Adipocyte (in vitro differentiated cells): ENCODE results near the gene KMT5C.

ENCODE experiments used
- DNase-seq: peaks from one replicate; pipeline ENCODE4 v3.0.0-alpha.2; 2015; ENCODE audit warnings: low read depth
- H3K27me3 ChIP-seq: replicated peaks from 2 replicates; pipeline ENCODE4 v1.7.0; 2013; ENCODE audit warnings: mild to moderate bottlenecking, low read length, moderate library complexity; ENCODE audit not compliant: control insufficient read depth, insufficient read depth
- H3K36me3 ChIP-seq: 2 replicates; pipeline ENCODE4 v1.7.0; 2013; ENCODE audit warnings: low read length, mild to moderate bottlenecking, moderate library complexity; ENCODE audit not compliant: control insufficient read depth, insufficient read depth, severe bottlenecking
- H3K4me1 ChIP-seq: 2 replicates; pipeline ENCODE4 v1.7.0; 2013; ENCODE audit warnings: mild to moderate bottlenecking, low read length, moderate library complexity; ENCODE audit not compliant: control insufficient read depth, insufficient read depth
- H3K4me3 ChIP-seq: 2 replicates; pipeline ENCODE4 v1.7.0; 2013; ENCODE audit warnings: mild to moderate bottlenecking, low read length, moderate library complexity
- H3K9ac ChIP-seq: 2 replicates; pipeline ENCODE4 v1.7.0; 2013; ENCODE audit warnings: mild to moderate bottlenecking, low read length, moderate library complexity
- H3K9me3 ChIP-seq: 2 replicates; pipeline ENCODE4 v1.7.0; 2013; ENCODE audit warnings: mild to moderate bottlenecking, low read length, moderate library complexity; ENCODE audit not compliant: control insufficient read depth

Gene KMT5C

DNA sequence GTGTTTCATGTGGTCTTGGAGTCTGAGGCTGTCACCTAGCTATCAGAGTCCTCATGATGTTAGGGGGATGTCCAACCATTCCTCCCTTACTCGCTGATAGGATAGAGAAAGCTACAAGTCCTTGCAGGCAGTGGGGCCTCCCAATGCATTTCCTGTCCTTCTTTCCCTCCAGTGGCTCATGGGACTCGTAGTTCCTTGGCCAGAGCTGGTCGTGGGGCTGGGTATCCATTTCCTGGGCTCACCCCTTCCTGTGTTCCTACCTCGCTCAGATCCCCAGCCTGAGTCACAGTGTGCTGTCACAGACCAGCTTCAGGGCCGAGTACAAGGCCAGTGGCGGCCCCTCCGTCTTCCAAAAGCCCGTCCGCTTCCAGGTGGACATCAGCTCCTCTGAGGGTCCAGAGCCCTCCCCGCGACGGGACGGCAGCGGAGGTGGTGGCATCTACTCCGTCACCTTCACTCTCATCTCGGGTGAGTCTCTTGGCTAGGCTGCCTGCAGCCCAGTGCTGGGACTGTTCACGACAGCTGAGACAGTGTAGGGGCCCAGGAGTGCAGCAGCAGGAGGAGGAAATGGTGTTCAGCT, 33.6 kb upstream of the KMT5C start:
- H3K36me3 ChIP-seq = no peaks in the 10 kb centered on the region
- no peaks in the 10 kb centered on the region for H3K27me3 ChIP-seq
- no peak for DNase-seq
- peaks cover 4% of the 10 kb centered on the region for H3K9me3 ChIP-seq
- H3K4me1 ChIP-seq = peaks cover 6% of the 10 kb centered on the region
- H3K4me3 ChIP-seq = no peak overlapping the region
- H3K9ac ChIP-seq = no peak overlapping the region

DNA sequence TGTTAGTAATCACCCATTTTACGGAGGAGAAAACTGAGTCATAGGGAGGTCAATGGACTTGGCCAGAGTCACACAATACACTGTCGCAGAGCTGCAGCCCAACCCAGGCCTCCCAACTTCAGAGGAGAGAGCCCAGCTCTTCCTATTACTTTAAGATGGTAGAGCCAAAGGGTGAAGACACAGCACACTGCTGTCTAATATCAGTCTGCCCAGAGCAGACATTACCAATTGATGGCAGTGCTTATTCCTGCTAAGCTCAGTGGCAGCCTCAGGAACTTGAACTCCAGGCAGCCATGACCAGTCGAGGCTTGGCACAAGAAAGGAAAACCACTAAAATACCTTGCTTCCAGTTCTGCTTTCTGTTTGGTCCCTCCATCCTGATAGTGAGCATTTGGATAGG, 33.0 kb upstream of the KMT5C start:
- Histone ChIP-seq H3K4me1 (no peaks in the 10 kb centered on the region), H3K9me3 (peaks cover 4% of the 10 kb centered on the region), H3K9ac (no peak overlapping the region), H3K4me3 (no peak overlapping the region), H3K36me3 (no peaks in the 10 kb centered on the region), H3K27me3 (no peaks in the 10 kb centered on the region)
- DNase-seq = no peak

DNA sequence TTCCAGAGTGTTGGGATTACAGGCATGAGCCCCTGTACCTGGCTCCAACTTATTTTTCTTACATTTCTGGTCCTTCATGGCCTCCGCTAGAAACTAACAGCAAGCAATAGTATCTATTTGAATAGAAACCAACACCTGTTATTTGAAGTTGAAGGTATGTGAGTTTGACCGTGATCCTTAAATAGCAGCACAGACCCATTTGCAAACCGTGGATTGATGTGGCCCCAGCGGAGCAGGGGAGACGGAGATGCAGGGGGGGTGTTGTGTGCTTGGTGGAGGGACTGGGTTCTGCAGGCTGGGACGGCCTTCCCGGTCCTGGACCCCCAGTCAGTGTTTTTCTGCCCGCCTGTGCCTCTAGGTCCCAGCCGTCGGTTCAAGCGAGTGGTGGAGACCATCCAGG, 31.4 kb upstream of the KMT5C start:
- Histone ChIP-seq H3K4me1 (no peaks in the 10 kb centered on the region), H3K27me3 (no peaks in the 10 kb centered on the region), H3K4me3 (no peak overlapping the region), H3K9ac (no peak overlapping the region), H3K36me3 (no peaks in the 10 kb centered on the region), H3K9me3 (peaks cover 4% of the 10 kb centered on the region)
- no peak for DNase-seq

DNA sequence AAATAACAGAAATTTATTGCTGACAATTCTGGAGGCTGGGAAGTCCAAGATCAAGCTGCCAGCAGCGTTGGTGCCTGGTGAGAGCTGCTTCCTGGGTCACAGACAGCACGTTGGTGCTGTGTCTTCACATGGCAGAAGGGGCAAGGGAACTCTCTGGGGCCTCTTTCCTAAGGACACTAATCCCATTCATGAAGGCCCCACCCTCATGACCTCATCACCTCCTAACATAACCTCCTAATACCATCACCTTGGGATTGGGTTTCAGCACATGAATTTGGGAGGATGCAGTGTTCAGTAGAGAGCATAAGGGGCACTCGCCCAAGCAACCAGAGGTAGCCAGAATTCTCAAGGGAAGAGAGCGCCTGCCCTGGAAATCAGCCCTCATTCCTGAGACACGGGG, 30.2 kb upstream of the KMT5C start:
- no peaks in the 10 kb centered on the region for H3K4me1 ChIP-seq
- DNase-seq = no peak
- H3K4me3 ChIP-seq = no peak overlapping the region
- H3K9me3 ChIP-seq = peaks cover 4% of the 10 kb centered on the region
- H3K36me3 ChIP-seq = no peaks in the 10 kb centered on the region
- H3K9ac ChIP-seq = no peak overlapping the region
- no peaks in the 10 kb centered on the region for H3K27me3 ChIP-seq

DNA sequence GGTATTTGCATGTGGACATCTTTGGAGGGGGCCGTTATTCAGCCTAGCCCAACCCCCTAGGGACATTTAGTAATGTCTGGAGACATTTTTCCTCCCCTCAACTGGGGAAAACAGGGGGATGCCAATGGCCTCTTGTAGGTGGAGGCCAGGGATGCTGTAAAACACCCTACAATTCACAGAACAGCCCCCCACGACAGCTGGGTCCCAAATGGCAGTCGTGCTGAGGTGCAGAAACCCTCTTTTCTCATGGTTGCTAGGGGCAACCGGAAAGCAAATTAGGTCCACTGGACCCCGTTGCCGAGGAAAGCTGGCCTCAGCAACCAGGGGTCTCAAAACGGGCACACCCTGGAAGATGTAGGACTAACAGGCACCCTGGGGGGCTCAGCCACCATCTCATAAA, 29.2 kb upstream of the KMT5C start:
- no peaks in the 10 kb centered on the region for H3K4me1 ChIP-seq
- no peak for DNase-seq
- peaks cover 4% of the 10 kb centered on the region for H3K9me3 ChIP-seq
- H3K27me3 ChIP-seq = no peaks in the 10 kb centered on the region
- H3K9ac ChIP-seq = no peak overlapping the region
- no peaks in the 10 kb centered on the region for H3K36me3 ChIP-seq
- H3K4me3 ChIP-seq = no peak overlapping the region

DNA sequence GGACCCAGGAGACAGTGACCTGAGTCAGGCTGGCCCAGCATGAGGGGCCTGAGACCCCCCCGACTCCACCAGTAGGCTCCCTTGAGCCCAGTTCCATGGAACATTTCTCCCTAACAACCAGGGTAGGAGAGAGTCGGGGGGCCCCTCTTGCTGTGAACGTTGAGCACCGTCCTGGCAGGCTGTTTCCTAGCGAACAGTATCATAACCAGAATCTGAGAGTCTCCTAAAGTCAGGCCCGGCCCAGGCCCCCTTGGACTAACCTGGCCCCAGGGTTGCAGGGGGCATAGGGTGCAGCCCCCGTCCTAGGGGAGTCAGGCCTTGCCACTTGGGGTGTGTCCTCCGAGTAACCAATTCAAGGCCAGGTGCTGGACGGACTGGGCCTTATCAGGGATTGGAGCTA, 28.3 kb upstream of the KMT5C start:
- Histone ChIP-seq H3K4me3 (no peak overlapping the region), H3K9me3 (peaks cover 6% of the 10 kb centered on the region), H3K9ac (no peak overlapping the region), H3K4me1 (no peaks in the 10 kb centered on the region), H3K36me3 (no peaks in the 10 kb centered on the region), H3K27me3 (no peaks in the 10 kb centered on the region)
- no peak for DNase-seq

DNA sequence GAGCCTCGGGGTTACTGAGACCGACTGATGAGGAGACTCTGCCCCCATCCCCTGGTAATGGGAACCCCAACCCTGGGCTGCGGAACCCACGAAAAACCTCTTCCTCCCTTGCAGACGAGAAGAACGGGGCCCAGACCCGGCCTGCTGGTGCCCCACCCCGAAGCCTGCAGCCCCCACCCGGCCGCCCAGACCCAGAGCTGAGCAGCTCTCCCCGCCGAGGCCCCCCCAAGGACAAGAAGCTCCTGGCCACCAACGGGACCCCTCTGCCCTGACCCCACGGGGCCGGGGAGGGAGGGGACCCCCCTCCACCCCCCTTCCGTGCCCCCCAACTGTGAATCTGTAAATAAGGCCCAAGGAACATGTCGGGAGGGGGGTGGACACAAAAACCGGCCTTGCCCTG, 27.9 kb upstream of the KMT5C start:
- no peak for DNase-seq
- Histone ChIP-seq H3K9ac (no peak overlapping the region), H3K4me1 (no peaks in the 10 kb centered on the region), H3K9me3 (peaks cover 6% of the 10 kb centered on the region), H3K36me3 (no peaks in the 10 kb centered on the region), H3K27me3 (no peaks in the 10 kb centered on the region), H3K4me3 (no peak overlapping the region)

DNA sequence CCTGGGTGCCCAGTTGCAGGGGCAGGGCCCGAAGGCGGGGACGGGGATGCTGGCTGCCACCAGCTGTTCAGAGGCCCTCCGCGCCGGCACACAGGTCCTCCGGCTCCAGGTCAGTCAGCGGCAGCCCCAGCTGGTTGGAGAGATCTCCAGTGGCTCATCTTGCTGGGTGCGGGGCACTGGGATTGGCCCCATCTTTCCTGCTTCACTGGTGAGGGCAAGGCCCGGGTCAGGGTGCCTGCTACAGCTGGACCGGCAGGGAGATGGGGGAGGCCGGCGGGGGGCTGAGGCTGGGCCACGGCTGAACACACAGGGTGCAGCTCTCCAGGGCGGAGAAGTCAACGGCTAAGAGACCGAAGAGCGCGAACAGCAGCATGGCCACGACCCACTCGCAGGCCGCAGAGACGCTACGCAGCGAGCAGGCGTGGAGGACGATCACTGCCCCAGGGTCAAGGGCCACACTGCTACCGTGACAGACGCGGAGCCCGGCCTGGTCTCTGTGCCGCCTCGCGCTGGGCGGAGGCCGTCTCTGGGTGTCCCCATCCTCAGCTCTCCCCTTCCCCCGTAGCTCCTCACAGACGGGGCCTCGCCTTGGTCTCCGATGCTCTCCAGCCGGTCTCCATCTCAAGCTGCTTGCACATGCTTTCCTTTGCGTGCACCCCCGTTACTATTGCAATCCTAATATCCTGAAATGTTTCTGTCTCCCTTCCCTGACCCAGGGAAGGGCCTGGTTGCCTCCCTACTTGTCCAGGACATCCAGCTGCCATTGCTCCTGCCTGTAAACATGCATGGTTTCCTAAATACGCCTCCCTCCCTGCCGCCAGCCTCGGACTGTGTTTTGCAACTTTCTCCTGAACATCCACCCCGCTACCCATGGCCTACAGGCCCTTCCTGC, 26.8 kb upstream of the KMT5C start:
- Histone ChIP-seq H3K4me3 (no peak overlapping the region), H3K4me1 (no peaks in the 10 kb centered on the region), H3K27me3 (no peaks in the 10 kb centered on the region), H3K9ac (no peak overlapping the region), H3K36me3 (no peaks in the 10 kb centered on the region), H3K9me3 (peaks cover 6% of the 10 kb centered on the region)
- no peak for DNase-seq

DNA sequence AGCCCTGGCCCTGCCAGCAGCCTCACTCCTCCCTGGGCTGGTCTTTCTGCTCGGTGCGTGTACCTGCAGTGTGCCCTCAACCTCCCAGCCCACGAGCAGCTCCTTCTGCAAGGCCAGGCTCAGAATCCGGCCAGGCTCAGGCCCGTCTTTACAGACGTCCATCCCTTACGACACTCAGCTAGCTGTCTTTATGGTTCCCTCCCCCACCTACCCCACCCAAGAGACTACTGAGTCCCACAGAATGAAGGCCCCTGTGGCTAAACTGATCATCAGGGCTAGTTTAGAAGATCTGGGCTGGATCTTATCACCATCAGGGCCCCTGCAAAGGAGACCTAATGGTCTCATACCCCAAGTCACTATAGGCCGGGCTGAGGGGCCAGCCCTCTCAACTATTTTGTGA, 25.3 kb upstream of the KMT5C start:
- no peaks in the 10 kb centered on the region for H3K36me3 ChIP-seq
- H3K9ac ChIP-seq = no peak overlapping the region
- H3K4me3 ChIP-seq = no peak overlapping the region
- no peaks in the 10 kb centered on the region for H3K4me1 ChIP-seq
- peaks cover 3% of the 10 kb centered on the region for H3K9me3 ChIP-seq
- no peak for DNase-seq
- H3K27me3 ChIP-seq = no peaks in the 10 kb centered on the region

DNA sequence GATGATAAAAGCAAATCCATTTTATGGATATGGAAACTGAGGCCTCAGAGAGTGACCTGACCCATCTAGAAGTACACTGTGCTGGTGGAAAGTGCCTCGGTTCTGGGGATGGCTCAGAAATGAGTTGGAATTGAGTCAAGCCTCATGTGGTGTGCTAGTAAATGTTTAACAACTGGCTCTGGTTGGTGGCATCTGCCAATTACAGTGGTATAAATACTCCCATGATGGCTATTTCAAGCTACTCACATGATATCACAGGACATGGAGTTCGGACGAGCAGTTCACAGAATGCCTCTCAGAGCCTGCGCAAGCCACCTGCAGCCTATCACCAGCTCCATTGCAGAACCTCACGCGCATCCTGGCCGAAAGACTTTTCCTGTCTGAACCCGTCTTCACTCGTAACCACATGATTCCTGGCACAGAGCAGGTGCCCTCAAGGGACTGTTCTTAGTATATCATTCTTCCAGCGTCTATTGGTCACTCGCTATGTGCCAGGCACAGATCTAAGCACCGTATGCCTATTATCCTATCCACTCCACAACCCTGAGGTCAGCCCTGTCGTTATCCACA, 23.6 kb upstream of the KMT5C start:
- no peak overlapping the region for H3K4me3 ChIP-seq
- peaks cover 4% of the 10 kb centered on the region for H3K4me1 ChIP-seq
- DNase-seq = no peak
- H3K9ac ChIP-seq = no peak overlapping the region
- peaks cover 2% of the 10 kb centered on the region for H3K9me3 ChIP-seq
- H3K27me3 ChIP-seq = peaks cover 7% of the 10 kb centered on the region
- no peaks in the 10 kb centered on the region for H3K36me3 ChIP-seq

DNA sequence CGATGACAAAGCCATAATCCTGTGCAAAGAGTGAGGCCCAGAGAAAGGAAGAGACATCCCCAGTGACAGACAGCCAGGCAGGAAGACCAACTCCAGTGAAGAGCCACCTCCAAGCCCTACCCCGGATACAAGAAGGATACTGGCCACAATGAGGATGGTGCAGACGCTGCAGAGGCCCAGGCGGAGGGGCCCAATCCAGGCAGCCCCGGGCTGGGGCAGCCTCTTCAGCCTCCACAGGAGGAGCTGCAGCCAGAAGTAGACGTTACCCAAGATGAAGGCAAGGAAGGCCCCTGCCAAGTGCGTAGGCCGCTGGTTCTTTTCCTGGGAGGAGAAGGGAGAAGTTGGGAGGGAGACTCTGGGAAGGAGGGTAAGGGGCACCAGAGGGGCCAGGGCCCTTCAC, 23.0 kb upstream of the KMT5C start:
- H3K36me3 ChIP-seq = no peaks in the 10 kb centered on the region
- DNase-seq = no peak
- peaks cover 4% of the 10 kb centered on the region for H3K4me1 ChIP-seq
- no peak overlapping the region for H3K4me3 ChIP-seq
- peaks cover 7% of the 10 kb centered on the region for H3K27me3 ChIP-seq
- no peak overlapping the region for H3K9ac ChIP-seq
- peaks cover 2% of the 10 kb centered on the region for H3K9me3 ChIP-seq
